Keratinocyte (primary cell): ENCODE data around the gene DACH1.

Source experiments
- CTCF ChIP-seq, 3 experiments: IDR thresholded peaks in 1 of 3; conservative IDR thresholded peaks in 1 of 3; optimal IDR thresholded peaks in 1 of 3; 2 replicates in 2 of 3; 3 replicates in 1 of 3; pipeline versions ENCODE3 to v1.5.1; 2011; ENCODE audit warnings: low read length in 3 of 3, mild to moderate bottlenecking in 3 of 3, moderate library complexity in 2 of 3, control low read depth in 1 of 3, inconsistent platforms in 1 of 3; ENCODE audit not compliant: insufficient read depth in 2 of 3; ENCODE audit errors: extremely low read depth in 1 of 3
- EZH2 ChIP-seq: IDR thresholded peaks from one replicate; pipeline ENCODE4 v1.6.1; 2012; ENCODE audit warnings: inconsistent platforms, mild to moderate bottlenecking, low read length, moderate library complexity

GRCh38 chr13:71879129-71879535 lies 12.1 kb upstream of the DACH1 start:
- TF ChIP-seq CTCF (optimal IDR thresholded peaks at IDR 0.05 in 1 of 3, IDR thresholded peaks at IDR 0.05 in 1 of 3, conservative IDR thresholded peaks at IDR 0.05 in 1 of 3; ENCODE audit: extremely low read depth in 1 of 3, insufficient read depth in 2 of 3, low read length in 3 of 3) (peak; percentile 25 to 39 (median 37)), EZH2 (no peak)
